GOT3 (cell line): Measurements from ENCODE around the gene SPP1.
"Not testable (repeated sequence)": the region's sequence is repeated elsewhere in the genome, so short reads cannot be mapped to it uniquely, and the experiment has no call there.

Experiments used
- DNase-seq: peaks from one replicate; lab custom pipeline; 2025; ENCODE audit warnings: mixed read lengths; lab: John Stamatoyannopoulos, UW

SPP1 gene

DNA sequence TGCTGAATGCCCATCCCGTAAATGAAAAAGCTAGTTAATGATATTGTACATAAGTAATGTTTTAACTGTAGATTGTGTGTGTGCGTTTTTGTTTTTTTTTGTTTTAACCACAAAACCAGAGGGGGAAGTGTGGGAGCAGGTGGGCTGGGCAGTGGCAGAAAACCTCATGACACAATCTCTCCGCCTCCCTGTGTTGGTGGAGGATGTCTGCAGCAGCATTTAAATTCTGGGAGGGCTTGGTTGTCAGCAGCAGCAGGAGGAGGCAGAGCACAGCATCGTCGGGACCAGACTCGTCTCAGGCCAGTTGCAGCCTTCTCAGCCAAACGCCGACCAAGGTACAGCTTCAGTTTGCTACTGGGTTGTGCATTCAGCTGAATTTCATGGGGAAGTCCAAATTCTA lies at the start of gene SPP1:
SPP1 (plus strand) TSS at position 249 of the 400 bp plus-strand sequence. CDS start 1,182 bp downstream, outside the sequence.
- no peak for DNase-seq

DNA sequence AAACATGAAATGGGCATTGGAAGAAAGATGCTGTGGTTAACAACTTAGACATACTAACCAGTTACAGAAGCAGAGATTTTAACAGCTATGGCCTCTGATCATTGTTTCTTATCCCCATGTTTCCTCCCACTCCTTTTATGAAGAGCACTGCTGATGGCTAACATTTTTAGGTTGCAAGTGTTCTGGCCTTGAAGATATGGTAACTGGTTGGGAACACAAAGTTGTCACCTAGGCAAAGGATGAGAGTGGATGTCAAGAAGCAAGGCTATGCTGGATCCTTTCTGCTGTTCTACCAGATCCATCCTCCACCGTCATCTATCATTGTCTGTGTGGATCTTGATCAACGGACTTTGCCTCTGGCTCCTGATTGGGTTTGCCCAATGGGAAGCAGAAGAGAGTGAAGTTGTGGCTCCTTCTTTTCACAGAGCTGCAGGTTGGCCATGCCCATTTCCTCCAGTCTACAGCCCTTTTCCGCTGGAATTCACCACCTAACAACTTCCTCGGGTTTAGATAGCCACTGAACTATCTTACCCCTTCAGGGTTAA lies 48.9 kb upstream of the SPP1 start:
- DNase-seq, result no peak

DNA sequence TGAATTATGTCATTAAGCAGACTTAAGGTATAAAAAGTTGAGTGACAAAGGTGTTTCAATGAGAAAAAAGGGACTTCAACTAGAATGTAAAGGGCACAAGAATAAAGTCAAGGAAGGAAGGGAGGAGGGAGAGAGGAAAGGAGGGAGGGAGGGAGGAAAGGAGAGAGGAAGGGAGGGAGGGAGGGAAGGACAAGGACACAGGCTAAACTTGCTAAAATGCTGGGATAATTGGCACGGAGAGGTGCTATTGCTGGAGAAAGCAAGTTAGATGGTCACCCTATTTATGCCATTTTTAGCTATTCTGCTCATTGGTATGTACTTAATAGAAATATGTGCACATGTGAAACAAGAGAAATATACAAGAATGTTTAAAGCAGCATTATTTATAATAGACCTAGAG lies 44.9 kb upstream of the SPP1 start:
- DNase-seq, result no peak

DNA sequence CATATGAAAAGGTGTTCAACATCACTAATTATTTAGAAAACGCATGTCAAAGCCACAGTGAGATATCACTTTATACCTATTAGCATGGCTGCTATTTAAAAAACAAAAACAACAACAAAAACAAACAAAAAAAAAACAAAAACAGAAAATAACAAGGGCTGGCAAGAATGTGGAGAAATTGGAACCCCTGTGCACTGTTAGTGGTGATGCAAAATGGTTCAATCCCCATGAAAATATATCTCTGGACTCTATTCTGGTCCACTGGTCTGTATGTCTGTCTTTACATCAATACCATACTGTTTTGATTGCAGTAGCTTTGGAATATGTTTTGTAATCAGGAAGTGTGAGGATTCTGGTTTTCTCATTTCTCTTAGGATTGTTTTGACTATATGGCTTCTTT lies 43.6 kb upstream of the SPP1 start:
- DNase-seq, result no peak

DNA sequence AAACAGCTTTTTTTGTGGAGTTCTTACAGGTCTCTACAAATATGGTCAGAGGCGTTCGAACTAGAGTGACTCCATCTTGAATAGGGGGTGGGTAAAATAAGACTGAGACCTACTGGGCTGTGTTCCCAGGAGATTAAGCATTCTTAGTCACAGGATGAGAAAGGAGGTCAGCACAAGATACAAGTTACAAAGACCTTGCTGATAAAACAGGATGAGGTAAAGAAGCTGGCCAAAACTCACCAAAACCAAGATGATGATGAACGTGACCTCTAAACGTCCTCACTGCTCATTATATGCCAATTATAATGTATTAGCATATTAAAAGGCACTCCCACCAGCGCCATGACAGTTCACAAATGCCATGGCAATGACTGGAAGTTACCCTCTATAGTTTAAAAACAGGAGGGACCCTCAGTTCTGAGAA lies 42.8 kb upstream of the SPP1 start:
- no peak for DNase-seq

DNA sequence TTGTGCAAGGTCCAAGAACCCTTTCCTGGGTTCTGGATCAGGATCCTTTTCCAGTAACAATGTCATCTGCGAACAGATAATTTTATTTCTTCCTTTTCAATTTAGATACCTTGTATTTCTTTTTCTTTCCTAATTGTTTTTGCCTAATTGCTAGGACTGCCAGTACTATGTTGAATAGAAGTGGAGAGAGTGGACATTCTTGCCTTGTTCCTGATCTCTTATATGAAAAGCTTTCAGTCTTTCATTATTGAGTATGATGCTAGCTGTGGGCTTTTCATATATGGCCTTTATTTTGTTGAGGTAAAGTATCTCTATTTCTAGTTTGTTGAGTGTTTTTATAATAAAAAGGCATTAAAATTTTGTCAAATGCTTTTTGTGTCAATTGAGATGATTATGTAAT lies 42.2 kb upstream of the SPP1 start:
- DNase-seq, result no peak

DNA sequence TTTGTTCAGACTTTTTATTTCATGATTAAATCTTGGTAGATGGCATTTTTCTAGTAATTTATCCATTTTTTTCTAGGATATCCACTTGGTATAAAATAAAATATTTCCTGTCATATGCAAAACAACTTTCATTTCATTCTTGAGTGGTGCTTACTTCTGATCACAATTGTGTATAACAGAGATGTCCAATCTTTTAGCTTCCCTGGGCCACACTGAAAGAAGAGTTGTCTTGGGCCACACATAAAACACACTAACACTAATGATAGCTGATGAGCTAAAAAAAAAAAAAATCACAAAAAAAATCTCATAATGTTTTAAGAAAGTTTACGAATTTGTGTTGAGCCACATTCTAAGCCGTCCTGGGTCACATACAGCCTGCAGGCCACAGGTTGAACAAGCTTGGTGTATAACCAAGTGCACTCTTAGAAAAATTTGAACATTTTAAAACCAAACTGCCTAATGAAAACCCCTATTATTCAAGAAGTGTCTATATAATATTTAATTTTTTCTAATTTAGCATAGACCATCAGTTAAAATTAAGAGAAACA lies 41.3 kb upstream of the SPP1 start:
- no peak for DNase-seq

DNA sequence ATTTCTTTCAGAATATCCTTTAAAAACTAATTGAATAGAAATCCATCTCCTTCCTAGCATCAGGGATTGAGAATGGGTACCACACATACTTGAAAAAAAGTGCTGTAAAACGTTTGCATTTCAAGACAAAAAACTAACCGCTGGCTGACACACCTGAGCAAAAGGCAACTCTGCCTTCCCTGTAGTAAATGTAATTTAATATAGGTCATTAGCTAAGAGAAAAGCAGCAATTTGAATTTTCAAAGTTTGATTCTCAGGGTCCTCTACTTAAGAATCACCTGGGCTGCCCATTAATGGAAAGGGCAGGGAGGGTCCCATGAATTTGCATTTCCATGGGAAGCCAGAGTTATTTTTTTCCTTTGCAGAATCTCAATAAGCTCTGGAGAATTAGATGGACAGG lies 40.5 kb upstream of the SPP1 start:
- DNase-seq, result no peak

DNA sequence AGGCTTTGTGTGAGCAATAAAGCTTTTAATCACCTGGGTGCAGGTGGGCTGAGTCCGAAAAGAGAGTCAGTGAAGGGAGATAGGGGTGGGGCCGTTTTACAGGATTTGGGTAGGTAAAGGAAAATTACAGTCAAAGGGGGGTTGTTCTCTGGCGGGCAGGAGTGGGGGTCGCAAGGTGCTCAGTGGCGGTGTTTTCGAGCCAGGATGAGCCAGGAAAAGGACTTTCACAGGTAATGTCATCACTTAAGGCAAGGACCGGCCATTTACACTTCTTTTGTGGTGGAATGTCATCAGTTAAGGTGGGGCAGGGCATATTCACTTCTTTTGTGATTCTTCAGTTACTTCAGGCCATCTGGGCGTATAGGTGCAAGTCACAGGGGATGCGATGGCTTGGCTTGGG lies 39.6 kb upstream of the SPP1 start:
- not testable (repeated sequence) for DNase-seq

DNA sequence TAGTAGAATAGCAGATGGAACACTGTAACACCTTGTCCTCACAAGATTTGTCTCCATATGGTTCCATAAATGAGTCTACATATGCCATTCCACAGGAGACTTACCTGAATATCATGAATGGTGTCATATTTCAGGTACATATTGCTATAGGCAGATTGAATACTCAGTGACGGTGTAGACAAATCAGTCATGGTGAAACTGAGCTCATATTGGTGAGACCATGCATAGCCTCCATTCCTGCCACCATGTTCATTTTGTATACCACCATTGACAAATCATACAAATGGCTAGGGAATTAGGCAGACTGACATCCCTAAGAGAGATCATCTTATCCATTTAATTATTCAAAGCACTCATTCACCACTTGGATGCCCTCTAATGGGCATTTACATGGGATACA lies 38.0 kb upstream of the SPP1 start:
- DNase-seq, result no peak

DNA sequence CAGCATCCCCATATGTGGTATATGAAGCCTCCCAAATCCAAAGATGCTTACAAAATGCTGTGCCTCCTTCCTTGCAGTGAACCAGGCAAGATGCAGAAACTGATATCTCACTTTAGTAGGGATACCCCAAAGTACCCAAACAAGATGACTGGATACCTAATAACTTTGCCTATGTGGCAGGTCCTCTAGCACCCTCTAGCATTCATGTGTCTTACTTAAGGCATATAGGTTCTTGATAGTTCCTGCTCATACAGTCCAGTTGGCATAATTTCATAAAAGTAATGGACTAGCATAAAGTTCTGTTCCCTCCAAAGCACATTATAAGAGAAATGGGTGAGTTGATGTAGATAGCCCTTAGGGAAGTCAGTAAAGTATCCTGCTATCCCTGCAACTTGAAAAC lies 36.8 kb upstream of the SPP1 start:
- DNase-seq, result no peak

DNA sequence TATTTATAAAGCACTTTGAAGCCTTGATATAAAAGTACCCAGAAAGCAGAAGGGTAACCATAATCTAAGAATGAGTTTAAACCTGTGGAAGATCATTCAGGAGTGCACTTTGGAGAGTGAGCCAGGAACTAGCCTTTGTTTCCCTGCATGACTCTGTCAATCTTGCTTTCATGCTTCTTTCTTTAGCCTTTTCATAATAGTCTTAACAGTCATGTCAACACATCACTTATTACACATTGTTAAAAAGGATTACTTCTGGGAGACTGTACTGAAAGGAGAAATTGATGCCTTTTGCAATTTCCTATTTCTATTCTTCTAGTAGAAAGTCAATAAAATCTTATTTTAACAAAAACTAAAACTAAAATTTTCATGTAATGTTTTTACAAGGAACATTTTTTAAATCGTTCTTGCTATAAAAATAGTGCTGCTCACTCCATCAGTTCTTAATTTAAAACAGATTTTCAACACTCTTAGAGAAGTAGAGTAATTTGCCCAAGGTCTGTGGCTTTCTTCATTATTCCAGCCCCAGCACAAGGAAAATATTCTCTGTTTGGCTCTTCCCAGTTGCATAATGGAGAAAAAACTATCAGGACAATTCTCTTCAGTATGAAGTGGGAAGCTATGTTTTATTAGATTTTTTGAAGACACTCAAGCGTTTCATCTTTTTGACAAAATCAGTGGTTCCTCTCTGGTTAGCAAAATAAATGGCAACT lies 35.4 kb upstream of the SPP1 start:
- no peak for DNase-seq

DNA sequence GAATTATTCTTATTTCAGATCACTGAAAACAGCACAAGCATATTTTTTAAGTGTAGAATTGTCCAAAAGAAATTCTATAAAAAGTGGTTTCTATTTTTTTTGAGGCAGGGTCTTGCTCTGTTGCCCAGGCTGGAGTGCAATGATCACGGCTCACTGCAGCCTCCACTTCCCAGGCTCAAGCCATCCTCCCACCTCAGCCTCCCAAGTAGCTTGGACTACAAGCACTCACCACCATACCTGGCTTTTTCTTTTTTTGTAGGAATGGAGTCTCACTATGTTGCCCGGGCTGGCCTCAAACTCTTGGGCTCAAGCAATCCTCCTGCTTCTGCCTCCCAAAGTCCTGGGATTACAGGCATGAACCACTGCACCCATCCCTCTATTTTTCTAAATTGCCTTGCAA lies 34.7 kb upstream of the SPP1 start:
- DNase-seq, result not testable (repeated sequence)

DNA sequence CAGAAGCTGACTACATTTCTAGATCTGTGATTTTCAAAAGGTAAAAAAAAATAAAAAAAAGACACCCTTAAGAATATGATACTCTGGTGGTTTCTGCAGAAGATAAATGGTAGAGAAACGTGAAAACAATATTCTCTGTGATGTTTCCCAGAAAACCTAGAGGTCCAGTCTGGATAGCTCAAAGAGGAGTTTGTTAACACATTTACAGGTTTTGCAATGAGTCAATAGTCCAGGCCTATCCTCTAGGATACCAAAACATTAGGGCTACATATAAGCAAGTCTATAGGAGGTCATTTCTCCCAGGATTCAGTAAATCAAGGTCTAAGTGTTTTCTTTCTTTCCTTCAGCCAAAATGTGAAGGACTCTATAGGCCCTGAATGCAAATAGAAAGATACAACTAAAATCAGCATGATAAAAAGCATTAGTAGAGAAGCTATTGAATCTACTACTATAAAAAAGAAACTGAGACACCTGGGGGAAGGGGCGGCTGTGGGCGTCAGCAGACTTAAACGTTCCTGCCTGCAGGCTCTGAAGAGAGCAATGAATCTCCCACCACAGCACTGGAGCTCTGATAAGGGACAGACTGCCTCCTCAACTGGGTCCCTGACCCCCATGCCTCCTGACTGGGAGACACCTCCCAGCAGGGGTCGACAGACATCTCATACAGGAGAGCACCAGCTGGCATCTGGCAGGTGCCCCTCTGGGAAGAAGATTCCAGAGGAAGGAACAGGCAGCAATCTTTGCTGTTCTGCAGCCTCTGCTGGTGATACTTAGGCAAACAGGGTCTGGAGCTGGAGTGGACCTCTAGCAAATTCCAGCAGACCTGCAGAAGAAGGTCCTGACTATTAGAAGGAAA lies 33.7 kb upstream of the SPP1 start:
- no peak for DNase-seq

DNA sequence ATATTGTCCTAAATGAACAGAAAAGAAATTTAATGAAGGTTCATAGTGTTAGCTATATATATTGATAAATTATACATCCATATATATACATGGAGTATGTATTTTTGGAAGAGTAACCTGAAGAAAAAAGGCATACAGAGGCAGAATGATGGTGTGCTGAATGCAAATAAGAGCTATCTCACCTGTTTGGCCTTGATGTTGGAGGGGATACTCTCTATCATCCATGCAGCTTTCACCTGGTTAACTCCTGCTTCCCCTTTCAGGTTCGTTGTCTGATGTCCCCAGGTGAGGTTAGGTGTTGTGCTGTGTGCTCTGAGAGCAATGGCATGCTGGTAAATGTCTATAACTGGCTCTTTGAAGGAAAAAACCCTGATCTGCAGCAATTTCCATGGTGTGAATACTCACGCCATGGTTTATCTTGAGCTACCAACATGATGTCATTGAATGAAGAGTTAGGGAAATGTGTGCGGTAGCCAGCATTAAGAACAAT lies 31.8 kb upstream of the SPP1 start:
- DNase-seq, result no peak

DNA sequence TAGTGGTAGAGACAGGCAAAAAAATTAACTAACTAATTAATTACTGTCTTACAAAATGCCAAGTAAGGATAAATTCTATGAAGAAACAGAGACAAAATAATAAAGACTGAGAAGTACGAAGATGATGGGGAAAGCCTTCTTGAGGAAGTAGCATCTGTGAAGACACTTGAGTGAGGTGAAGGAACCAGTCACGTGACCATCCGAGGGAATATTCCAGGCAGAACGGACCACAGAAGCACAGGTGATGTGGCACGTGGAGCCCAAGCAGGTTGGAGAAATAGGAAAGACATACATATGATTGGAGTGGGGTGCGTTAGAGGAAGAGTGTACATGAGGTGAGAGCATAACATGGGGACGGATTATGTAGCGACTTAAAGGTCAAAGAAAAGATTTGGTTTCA lies 30.5 kb upstream of the SPP1 start:
- no peak for DNase-seq

DNA sequence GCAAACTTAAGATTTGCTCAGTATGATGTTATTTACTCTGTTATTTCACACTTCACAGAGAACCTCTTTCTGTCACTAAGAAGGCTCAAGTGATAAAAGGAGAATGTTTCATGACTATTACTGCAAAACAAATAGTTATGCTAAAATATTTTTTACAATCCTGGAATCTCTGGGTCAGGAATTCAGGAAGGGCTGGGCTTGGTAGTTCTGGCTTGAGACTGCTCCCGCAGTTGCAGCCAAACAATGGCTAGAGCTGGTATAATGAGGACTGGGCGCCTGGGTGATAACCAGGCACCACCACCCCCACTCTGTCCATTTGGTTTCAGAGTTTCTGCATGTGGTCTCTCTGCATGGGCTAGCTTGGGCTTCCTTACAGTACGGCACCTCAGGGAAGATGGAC lies 28.7 kb upstream of the SPP1 start:
- no peak for DNase-seq

DNA sequence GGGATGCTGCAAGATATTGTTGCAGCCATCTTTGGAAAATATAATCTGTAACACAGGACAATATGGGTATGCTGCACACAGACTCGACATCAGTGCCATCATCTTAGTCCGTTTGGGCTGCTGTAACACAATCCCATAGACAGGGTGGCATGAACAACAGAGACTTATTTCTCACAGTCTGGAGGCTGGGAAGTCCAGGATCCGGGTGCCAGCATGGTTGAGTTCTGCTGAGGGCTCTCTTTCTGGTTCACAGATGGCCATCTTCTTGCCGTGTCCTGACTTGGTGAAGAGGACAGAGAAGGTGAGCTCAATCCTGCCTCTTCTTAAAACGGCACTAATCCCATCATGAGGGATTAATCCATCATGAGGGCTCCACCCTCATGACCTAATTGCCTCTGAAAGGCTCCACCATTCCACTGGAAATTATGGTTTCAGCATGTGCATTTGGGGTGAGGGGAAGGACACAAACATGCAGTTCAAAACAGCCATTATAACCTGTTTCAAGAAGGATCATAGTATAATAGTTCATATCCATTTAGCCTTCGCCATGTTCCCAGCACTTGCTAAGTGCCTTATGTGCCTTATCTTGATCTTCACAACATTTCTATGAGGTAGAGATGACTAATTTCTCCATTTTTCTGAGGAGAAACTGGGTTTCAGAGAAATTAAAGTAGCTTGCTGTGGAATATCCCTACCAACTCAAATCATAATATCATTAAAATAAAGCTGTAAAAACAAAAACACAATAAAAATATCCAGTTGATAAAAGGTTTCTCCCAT lies 27.9 kb upstream of the SPP1 start:
- DNase-seq, result no peak

DNA sequence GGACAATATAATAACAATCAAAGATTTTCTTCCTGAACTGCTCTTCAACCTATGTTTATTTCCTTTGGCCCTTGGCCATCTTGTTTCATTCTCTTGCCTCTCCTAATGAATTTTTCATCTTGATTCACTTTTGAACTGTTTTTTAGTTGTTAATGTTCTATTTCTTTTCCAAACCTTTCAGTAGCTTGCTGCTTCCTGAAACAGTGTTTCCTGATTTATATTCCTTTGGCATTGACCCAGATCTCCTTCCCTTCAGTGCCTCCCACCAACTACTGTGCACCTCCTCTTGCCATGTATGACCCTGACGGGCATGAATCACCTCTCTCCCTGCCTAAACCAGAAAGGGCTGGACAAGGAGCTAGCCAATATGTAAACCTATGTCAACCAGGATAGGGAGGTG lies 25.6 kb upstream of the SPP1 start:
- DNase-seq, result no peak

DNA sequence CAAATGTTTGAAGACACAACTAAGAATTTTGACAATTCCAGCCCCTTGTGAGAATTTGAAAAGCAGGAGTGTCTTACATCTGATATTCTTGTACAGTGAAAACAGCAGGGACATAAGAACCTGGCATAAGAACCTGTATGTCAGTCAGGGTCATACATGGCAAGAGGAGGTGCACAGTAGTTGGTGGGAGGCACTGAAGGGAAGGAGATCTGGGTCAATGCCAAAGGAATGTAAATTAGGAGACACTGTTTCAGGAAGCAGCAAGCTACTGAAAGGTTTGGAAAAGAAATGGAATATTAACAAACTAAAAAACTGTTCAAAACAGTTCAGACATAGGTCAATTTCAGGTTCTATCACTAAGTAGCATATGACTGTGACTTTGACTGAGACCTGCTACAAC lies 25.0 kb upstream of the SPP1 start:
- no peak for DNase-seq

DNA sequence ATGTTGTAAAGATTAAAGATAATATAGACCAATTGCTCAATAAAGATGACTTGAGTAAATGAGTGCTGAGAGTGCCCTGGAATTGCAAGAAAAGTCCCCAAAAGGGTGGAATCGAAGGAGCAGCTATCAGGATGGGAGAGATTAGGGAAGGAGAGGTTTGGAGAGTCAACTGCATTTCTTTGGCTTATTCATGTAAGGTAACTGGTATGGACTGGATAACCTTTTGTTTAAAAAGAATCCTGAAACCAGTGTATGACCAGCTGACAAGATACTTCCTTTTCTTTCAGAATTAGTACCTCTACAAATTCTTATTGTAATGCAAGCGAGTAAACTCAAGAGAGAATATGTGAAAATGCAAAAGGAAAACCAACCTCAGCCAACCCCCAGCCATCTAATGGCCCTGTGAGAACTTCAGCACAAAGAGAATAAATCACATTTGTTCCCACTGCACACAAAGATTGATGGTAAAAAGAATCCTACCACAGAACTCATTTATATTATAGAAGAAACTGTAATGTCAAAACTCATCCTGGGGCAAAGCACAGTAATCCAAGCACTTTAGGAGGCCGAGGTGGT lies 24.5 kb upstream of the SPP1 start:
- DNase-seq, result no peak

DNA sequence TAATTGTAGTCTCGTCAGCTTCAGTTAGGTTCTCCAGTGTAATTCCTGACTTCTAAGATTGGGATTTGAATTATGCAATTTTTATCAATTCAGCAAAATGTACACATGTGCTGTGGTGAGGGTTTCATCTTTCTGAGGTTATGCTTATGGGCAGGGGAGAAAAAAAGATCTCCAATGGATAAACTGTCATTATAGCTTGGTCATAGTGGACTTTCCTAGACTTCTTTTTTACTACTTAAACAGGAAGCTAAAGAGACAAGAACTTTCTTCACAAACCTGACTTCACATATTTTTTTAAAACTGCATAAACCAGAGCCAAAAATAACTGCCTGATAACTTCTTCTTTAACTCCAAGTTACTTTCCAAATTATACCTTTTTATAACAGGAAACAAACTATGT lies 21.7 kb upstream of the SPP1 start:
- DNase-seq, result no peak
